H9 (cell line): ENCODE results near the gene HNF1B. TPM values are rescaled to one million over a fixed set of nuclear protein-coding genes. Genes with fewer than 3 reads are reported as not detected.

Experiments
- DNase-seq: peaks from one replicate; pipeline ENCODE4 v3.0.0-alpha.2; 2017
- H2AFZ ChIP-seq: one replicate; pipeline ENCODE4 v1.6.1; 2013; ENCODE audit warnings: mild to moderate bottlenecking, low read length, control low read depth, moderate library complexity
- H2AK5ac ChIP-seq: 2 replicates; pipeline ENCODE4 v1.6.1; 2013; ENCODE audit warnings: low read length, control low read depth, mixed read lengths; ENCODE audit not compliant: insufficient read length
- H2BK120ac ChIP-seq: one replicate; pipeline ENCODE4 v1.6.1; 2013; ENCODE audit warnings: low read depth, mild to moderate bottlenecking, low read length, control low read depth, inconsistent platforms; ENCODE audit not compliant: poor library complexity, severe bottlenecking
- H2BK12ac ChIP-seq: 2 replicates; pipeline ENCODE4 v1.6.1; 2013; ENCODE audit warnings: low read length, control low read depth, mixed read lengths, low read depth; ENCODE audit not compliant: insufficient read length
- H2BK15ac ChIP-seq: 2 replicates; pipeline ENCODE4 v1.6.1; 2013; ENCODE audit warnings: low read depth, low read length, control low read depth
- H2BK20ac ChIP-seq: one replicate; pipeline ENCODE4 v1.6.1; 2013; ENCODE audit warnings: low read depth, mild to moderate bottlenecking, low read length, control low read depth, inconsistent platforms; ENCODE audit not compliant: poor library complexity, severe bottlenecking
- H2BK5ac ChIP-seq: 2 replicates; pipeline ENCODE4 v1.6.1; 2013; ENCODE audit warnings: low read length, control low read depth, mixed read lengths; ENCODE audit not compliant: insufficient read length
- H3K14ac ChIP-seq: 2 replicates; pipeline ENCODE4 v1.6.1; 2013; ENCODE audit warnings: low read length, control low read depth; ENCODE audit not compliant: insufficient read depth
- H3K18ac ChIP-seq: 2 replicates; pipeline ENCODE4 v1.6.1; 2013; ENCODE audit warnings: low read depth, mild to moderate bottlenecking, mixed read lengths, low read length, control low read depth; ENCODE audit not compliant: insufficient read length
- H3K23ac ChIP-seq: 2 replicates; pipeline ENCODE4 v1.6.1; 2013; ENCODE audit warnings: low read length, control low read depth, mixed read lengths, low read depth; ENCODE audit not compliant: insufficient read length
- H3K23me2 ChIP-seq: 2 replicates; pipeline ENCODE4 v1.6.1; 2013; ENCODE audit warnings: low read depth, mild to moderate bottlenecking, mixed read lengths, low read length, control low read depth; ENCODE audit not compliant: insufficient read length, poor library complexity, severe bottlenecking
- H3K27ac ChIP-seq: 2 replicates; pipeline ENCODE4 v1.5.1; 2013; ENCODE audit warnings: low read length, control low read depth, mixed read lengths, low read depth; ENCODE audit not compliant: insufficient read length
- H3K27me3 ChIP-seq: 2 replicates; pipeline ENCODE4 v1.6.1; 2013; ENCODE audit warnings: low read length, control low read depth, inconsistent platforms; ENCODE audit not compliant: insufficient read depth
- H3K4ac ChIP-seq: 2 replicates; pipeline ENCODE4 v1.6.1; 2013; ENCODE audit warnings: low read depth, mild to moderate bottlenecking, control low read depth, inconsistent platforms, low read length, moderate library complexity
- H3K4me1 ChIP-seq: 2 replicates; pipeline ENCODE4 v1.6.1; 2013; ENCODE audit warnings: low read length, control low read depth, inconsistent platforms; ENCODE audit not compliant: insufficient read depth
- H3K4me2 ChIP-seq: 2 replicates; pipeline ENCODE4 v1.6.1; 2013; ENCODE audit warnings: low read length, control low read depth, mixed read lengths; ENCODE audit not compliant: insufficient read length, insufficient read depth
- H3K56ac ChIP-seq: 2 replicates; pipeline ENCODE4 v1.6.1; 2013; ENCODE audit warnings: low read depth, mild to moderate bottlenecking, mixed read lengths, low read length, control low read depth; ENCODE audit not compliant: insufficient read length
- H3K79me1 ChIP-seq: 2 replicates; pipeline ENCODE4 v1.6.1; 2013; ENCODE audit warnings: low read depth, mild to moderate bottlenecking, moderate library complexity, low read length, control low read depth, inconsistent platforms; ENCODE audit not compliant: insufficient read depth, poor library complexity, severe bottlenecking
- H3K79me2 ChIP-seq: 2 replicates; pipeline ENCODE4 v1.6.1; 2013; ENCODE audit warnings: low read length, control low read depth, inconsistent platforms; ENCODE audit not compliant: insufficient read depth
- H3K9ac ChIP-seq: 2 replicates; pipeline ENCODE4 v1.6.1; 2013; ENCODE audit warnings: low read length, control low read depth, mixed read lengths; ENCODE audit not compliant: insufficient read length; ENCODE audit errors: extremely low read depth
- H3K9me3 ChIP-seq: one replicate; pipeline ENCODE4 v1.6.1; 2013; ENCODE audit warnings: low read depth, low read length, inconsistent platforms; ENCODE audit not compliant: control insufficient read depth
- H3T11ph ChIP-seq: one replicate; pipeline ENCODE4 v1.6.1; 2013; ENCODE audit warnings: mild to moderate bottlenecking, low read length, control low read depth, inconsistent platforms
- H4K20me1 ChIP-seq: one replicate; pipeline ENCODE4 v1.6.1; 2013; ENCODE audit not compliant: control insufficient read depth, insufficient read length, insufficient read depth
- H4K5ac ChIP-seq: 2 replicates; pipeline ENCODE4 v1.6.1; 2013; ENCODE audit warnings: low read depth, mild to moderate bottlenecking, mixed read lengths, low read length, control low read depth; ENCODE audit not compliant: insufficient read length
- H4K8ac ChIP-seq: replicated peaks from 2 replicates; pipeline ENCODE4 v1.6.1; 2013; ENCODE audit warnings: low read length, control low read depth, mixed read lengths, low read depth; ENCODE audit not compliant: insufficient read length
- H4K91ac ChIP-seq: 2 replicates; pipeline ENCODE4 v1.6.1; 2013; ENCODE audit warnings: low read depth, mild to moderate bottlenecking, moderate library complexity, mixed read lengths, low read length, control low read depth; ENCODE audit not compliant: insufficient read length
- H3K27ac Mint-ChIP-seq, 3 experiments: 2 replicates in 2 of 3; 3 replicates in 1 of 3; pipeline ENCODE4 v1.8.0; 2020 to 2021; ENCODE audit warnings: mixed read lengths in 3 of 3, mild to moderate bottlenecking in 1 of 3, moderate library complexity in 1 of 3
- H3K27me3 Mint-ChIP-seq: 2 replicates; pipeline ENCODE4 v1.8.0; 2021; ENCODE audit warnings: low read depth, mild to moderate bottlenecking, moderate library complexity, mixed read lengths
- H3K36me3 Mint-ChIP-seq, 3 experiments: 2 replicates in 2 of 3; 3 replicates in 1 of 3; pipeline ENCODE4 v1.8.0; 2020 to 2021; ENCODE audit warnings: low read depth in 3 of 3, mixed read lengths in 3 of 3; ENCODE audit not compliant: insufficient read depth in 1 of 3
- H3K4me1 Mint-ChIP-seq, 2 experiments: 2 replicates each; pipeline ENCODE4 v1.8.0; 2020; ENCODE audit warnings: mixed read lengths in 2 of 2
- H3K4me3 Mint-ChIP-seq, 2 experiments: 2 replicates in 1 of 2; 3 replicates in 1 of 2; pipeline ENCODE4 v1.8.0; 2020 to 2021; ENCODE audit warnings: mild to moderate bottlenecking in 2 of 2, mixed read lengths in 2 of 2, moderate library complexity in 1 of 2
- H3K9me3 Mint-ChIP-seq, 2 experiments: 2 replicates in 1 of 2; 3 replicates in 1 of 2; pipeline ENCODE4 v1.8.0; 2020; ENCODE audit warnings: mild to moderate bottlenecking in 2 of 2, mixed read lengths in 2 of 2, moderate library complexity in 1 of 2
- CTCF ChIP-seq: fragments of 200-600 bp; sonication (generic); conservative IDR thresholded peaks from 3 replicates; pipeline ENCODE4 v1.8.0; 2021; ENCODE audit warnings: antibody characterized with exemption, mild to moderate bottlenecking
- WGBS: extraction: QIAGEN DNeasy Blood & Tissue Kit; methylation state at CpG from one replicate; pipeline ENCODE4 v1.1.7; 2013; ENCODE audit warnings: missing lambda C conversion rate, low lambda C conversion rate, mixed read lengths; ENCODE audit not compliant: insufficient read length; ENCODE audit errors: extremely low coverage; 5-methylcytosine and 5-hydroxymethylcytosine counted together
- total RNA-seq: library from RNA; stranded (reverse); gene quantifications from 2 replicates; pipeline ENCODE4 v1.2.1, GENCODE V29; 2021

The HNF1B gene
- total RNA-seq, 1 experiment from 2014 or later, result not detected

GRCh38 chr17:37747222-37747621 is 2.4 kb upstream of the HNF1B start:
- Histone ChIP-seq H3K9ac (no peak overlapping the region), H3K4me2 (no peak overlapping the region), H3K4ac (no peak overlapping the region), H3K23me2 (peaks cover 23% of the 10 kb centered on the region), H3K23ac (no peak overlapping the region), H3T11ph (no peak overlapping the region), H3K18ac (no peak overlapping the region), H3K79me2 (no peaks in the 10 kb centered on the region), H3K79me1 (no peaks in the 10 kb centered on the region), H4K20me1 (no peaks in the 10 kb centered on the region), H2BK120ac (no peak overlapping the region), H3K9me3 (no peaks in the 10 kb centered on the region), H4K8ac (no peak overlapping the region), H3K27ac (no peak overlapping the region), H2AK5ac (no peak overlapping the region), H2AFZ (no peak overlapping the region), H3K56ac (no peak overlapping the region), H2BK20ac (no peak overlapping the region), H2BK12ac (no peak overlapping the region), H3K4me1 (no peaks in the 10 kb centered on the region), H4K91ac (no peak overlapping the region), H2BK15ac (no peak overlapping the region), H4K5ac (no peak overlapping the region), H2BK5ac (no peak overlapping the region), H3K27me3 (peaks cover 57% of the 10 kb centered on the region; the same call in 1 of the 2 replicates), H3K14ac (no peak overlapping the region)
- DNase-seq, result no peak
- no CpG with 5 or more reads among the region's 2 CpGs for WGBS
- Mint-ChIP-seq H3K4me3 (no peak overlapping the region), H3K27ac (no peak overlapping the region), H3K27me3 (peaks cover 97% of the 10 kb centered on the region), H3K36me3 (no peaks in the 10 kb centered on the region), H3K9me3 (no peaks in the 10 kb centered on the region), H3K4me1 (peaks cover 15 to 19% of the 10 kb centered on the region in 2 experiments)
- TF ChIP-seq CTCF, result no peak
